ENCODE measurements around the gene TRANK1.

The TRANK1 gene

DNA sequence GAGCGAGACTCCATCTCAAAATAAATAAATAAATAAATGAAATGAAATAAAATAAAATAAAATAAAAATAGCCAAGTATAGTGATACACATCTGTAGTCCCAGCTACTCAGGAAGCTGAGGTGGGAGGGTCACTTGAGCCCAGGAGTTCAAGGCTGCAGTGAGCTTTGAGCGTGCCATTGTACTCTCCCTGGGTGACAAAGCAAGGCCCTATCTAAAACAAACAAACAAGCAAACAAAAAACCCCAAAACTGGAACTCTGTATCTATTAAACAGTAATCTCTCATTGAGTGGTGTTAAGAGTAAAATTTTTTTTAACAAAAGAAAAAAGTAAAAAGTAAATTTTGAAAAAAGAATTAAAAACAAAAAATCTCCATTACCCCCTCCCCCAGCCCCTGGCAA lies 27.3 kb upstream of the TRANK1 start:
- TF ChIP-seq ZFP30 (CRISPR knock-in tag; IDR thresholded peaks at IDR 0.05) (no peak), RARB (CRISPR knock-in tag; IDR thresholded peaks at IDR 0.05) (no peak), ZNF70 (CRISPR knock-in tag; IDR thresholded peaks at IDR 0.05) (no peak)
- TF ChIP-seq, protein P1, sequence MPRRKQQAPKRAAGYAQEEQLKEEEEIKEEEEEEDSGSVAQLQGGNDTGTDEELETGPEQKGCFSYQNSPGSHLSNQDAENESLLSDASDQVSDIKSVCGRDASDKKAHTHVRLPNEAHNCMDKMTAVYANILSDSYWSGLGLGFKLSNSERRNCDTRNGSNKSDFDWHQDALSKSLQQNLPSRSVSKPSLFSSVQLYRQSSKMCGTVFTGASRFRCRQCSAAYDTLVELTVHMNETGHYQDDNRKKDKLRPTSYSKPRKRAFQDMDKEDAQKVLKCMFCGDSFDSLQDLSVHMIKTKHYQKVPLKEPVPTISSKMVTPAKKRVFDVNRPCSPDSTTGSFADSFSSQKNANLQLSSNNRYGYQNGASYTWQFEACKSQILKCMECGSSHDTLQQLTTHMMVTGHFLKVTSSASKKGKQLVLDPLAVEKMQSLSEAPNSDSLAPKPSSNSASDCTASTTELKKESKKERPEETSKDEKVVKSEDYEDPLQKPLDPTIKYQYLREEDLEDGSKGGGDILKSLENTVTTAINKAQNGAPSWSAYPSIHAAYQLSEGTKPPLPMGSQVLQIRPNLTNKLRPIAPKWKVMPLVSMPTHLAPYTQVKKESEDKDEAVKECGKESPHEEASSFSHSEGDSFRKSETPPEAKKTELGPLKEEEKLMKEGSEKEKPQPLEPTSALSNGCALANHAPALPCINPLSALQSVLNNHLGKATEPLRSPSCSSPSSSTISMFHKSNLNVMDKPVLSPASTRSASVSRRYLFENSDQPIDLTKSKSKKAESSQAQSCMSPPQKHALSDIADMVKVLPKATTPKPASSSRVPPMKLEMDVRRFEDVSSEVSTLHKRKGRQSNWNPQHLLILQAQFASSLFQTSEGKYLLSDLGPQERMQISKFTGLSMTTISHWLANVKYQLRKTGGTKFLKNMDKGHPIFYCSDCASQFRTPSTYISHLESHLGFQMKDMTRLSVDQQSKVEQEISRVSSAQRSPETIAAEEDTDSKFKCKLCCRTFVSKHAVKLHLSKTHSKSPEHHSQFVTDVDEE (CRISPR knock-in tag; IDR thresholded peaks at IDR 0.05): no peak
- no peak for ATAC-seq

DNA sequence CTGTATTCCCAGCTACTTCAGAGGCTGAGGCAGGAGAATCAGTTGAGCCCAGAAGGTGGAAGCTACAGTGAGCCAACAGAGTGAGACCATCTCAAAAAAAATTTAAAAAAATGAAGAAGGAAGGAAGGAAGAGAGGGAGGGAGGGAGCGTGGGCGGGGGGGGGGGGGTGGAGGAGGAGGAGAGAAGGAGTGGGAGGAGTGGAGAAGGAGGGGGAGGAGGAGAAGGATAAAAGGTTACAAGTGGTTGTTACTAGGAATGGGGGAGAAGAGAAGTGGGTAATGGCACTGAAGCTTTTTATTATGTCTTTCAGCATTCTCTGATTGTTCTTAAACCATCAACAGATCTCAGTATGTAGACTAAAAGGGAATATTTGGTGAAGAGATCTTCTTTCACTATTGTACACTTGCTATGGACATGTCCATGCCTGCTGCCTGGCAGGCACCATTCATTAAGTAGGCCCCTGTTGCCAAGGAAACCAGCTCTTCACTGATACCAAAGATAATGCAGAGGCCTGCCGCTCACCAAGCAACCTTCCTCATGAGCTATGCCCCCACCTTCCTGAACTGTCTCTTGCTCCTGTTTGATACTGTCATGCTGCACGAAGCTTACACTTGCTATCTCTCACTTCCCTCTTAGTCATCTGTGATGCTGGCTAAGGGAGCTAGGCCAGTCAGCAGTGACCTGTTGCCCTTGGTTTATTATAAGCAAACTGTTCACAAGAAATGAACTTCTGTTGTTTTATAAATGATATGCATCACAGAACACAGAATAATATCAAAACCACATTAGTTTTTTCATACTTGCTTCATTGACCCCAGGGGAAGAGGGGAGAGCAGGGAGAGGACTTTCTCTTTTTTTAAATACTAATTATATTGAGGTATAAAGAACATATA lies 24.9 kb upstream of the TRANK1 start:
- ATAC-seq: peak; percentile 96

DNA sequence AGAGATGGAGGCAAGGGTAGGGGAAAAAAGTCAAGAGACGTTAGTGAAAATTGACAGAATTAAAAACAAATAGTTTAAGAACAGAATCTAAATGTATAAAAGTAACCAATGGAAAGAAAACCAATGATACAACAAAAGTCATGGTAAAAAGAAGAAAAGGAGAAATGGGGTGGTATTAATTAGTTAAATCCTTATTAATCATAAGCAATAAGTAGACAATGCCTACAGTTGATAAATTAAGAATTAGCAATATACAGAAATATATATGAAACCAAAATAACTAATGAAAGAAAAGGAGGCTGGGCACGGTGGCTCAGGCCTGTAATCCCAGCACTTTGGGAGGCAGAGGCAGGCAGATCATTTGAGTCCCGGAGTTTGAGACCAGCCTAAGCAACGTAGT lies 24.2 kb upstream of the TRANK1 start:
- TF ChIP-seq ISL1 (CRISPR knock-in tag; IDR thresholded peaks at IDR 0.05) (no peak), ZC3H10 (CRISPR knock-in tag; IDR thresholded peaks at IDR 0.05) (no peak), ESRRG (CRISPR knock-in tag; IDR thresholded peaks at IDR 0.05) (no peak), SNAI2 (CRISPR knock-in tag; IDR thresholded peaks at IDR 0.05) (no peak), GLIS3 (CRISPR knock-in tag; IDR thresholded peaks at IDR 0.05) (no peak), OSR1 (CRISPR knock-in tag; IDR thresholded peaks at IDR 0.05) (no peak), CSDC2 (CRISPR knock-in tag; IDR thresholded peaks at IDR 0.05) (no peak), PPARA (CRISPR knock-in tag; IDR thresholded peaks at IDR 0.05; ENCODE audit: borderline replicate concordance) (no peak), ZFP3 (CRISPR knock-in tag; IDR thresholded peaks at IDR 0.05) (no peak), BACH2 (CRISPR knock-in tag; IDR thresholded peaks at IDR 0.05; ENCODE audit: borderline replicate concordance) (no peak), ZNF565 (CRISPR knock-in tag; conservative IDR thresholded peaks at IDR 0.05; ENCODE audit: low read depth) (no peak), ZFP30 (CRISPR knock-in tag; IDR thresholded peaks at IDR 0.05) (no peak), ZNF70 (CRISPR knock-in tag; IDR thresholded peaks at IDR 0.05) (no peak), TOX (CRISPR knock-in tag; IDR thresholded peaks at IDR 0.05; ENCODE audit: borderline replicate concordance) (no peak), ARNTL (CRISPR knock-in tag; IDR thresholded peaks at IDR 0.05; ENCODE audit: borderline replicate concordance, low read depth) (no peak)
- TF ChIP-seq, protein P2, sequence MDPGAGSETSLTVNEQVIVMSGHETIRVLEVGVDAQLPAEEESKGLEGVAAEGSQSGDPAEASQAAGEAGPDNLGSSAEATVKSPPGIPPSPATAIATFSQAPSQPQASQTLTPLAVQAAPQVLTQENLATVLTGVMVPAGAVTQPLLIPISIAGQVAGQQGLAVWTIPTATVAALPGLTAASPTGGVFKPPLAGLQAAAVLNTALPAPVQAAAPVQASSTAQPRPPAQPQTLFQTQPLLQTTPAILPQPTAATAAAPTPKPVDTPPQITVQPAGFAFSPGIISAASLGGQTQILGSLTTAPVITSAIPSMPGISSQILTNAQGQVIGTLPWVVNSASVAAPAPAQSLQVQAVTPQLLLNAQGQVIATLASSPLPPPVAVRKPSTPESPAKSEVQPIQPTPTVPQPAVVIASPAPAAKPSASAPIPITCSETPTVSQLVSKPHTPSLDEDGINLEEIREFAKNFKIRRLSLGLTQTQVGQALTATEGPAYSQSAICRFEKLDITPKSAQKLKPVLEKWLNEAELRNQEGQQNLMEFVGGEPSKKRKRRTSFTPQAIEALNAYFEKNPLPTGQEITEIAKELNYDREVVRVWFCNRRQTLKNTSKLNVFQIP (CRISPR knock-in tag; IDR thresholded peaks at IDR 0.05; ENCODE audit: borderline replicate concordance, low read depth): no peak
- TF ChIP-seq, protein P3, sequence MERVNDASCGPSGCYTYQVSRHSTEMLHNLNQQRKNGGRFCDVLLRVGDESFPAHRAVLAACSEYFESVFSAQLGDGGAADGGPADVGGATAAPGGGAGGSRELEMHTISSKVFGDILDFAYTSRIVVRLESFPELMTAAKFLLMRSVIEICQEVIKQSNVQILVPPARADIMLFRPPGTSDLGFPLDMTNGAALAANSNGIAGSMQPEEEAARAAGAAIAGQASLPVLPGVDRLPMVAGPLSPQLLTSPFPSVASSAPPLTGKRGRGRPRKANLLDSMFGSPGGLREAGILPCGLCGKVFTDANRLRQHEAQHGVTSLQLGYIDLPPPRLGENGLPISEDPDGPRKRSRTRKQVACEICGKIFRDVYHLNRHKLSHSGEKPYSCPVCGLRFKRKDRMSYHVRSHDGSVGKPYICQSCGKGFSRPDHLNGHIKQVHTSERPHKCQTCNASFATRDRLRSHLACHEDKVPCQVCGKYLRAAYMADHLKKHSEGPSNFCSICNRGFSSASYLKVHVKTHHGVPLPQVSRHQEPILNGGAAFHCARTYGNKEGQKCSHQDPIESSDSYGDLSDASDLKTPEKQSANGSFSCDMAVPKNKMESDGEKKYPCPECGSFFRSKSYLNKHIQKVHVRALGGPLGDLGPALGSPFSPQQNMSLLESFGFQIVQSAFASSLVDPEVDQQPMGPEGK (CRISPR knock-in tag; IDR thresholded peaks at IDR 0.05; ENCODE audit: borderline replicate concordance): no peak
- TF ChIP-seq, protein P1 (CRISPR knock-in tag; IDR thresholded peaks at IDR 0.05): no peak
- no peak for ATAC-seq

More for the DNA sequence above, 24.9 kb upstream of the TRANK1 start:
- TF ChIP-seq ISL1 (CRISPR knock-in tag; IDR thresholded peaks at IDR 0.05) (no peak), ESRRG (CRISPR knock-in tag; IDR thresholded peaks at IDR 0.05) (no peak), OSR1 (CRISPR knock-in tag; IDR thresholded peaks at IDR 0.05) (no peak), ZNF70 (CRISPR knock-in tag; IDR thresholded peaks at IDR 0.05) (0 out of 2 replicates have a peak, but pooled peaks have one; percentile 17)

Data from SK-N-SH treated with all-trans-retinoic acid at 6 μM for 48 hours (cell line).